ENCODE results near the gene MMP14. TPM values are rescaled to one million over a fixed set of nuclear protein-coding genes. Genes with fewer than 3 reads are reported as not detected.

The MMP14 gene
- total and polyA plus RNA-seq, 2 of the 8 experiments (the other 6 are each of a cell fraction or from before 2014, with no cell fraction given), result 58.2 to 86.8 TPM

- no peak for FAIRE-seq
- Histone ChIP-seq H3K14ac (ENCODE audit: insufficient read length) (no peak overlapping the region), H3K4me2 (ENCODE audit: insufficient read depth in 1 of 2, low read depth in 2 of 2, low read length in 2 of 2) (no peak overlapping the region), H2BK5ac (ENCODE audit: low read depth, low read length) (no peak overlapping the region), H3K23me2 (ENCODE audit: low read depth, low read length) (no peaks in the 10 kb centered on the region), H3K18ac (ENCODE audit: extremely low read depth, low read length) (no peak overlapping the region), H2BK20ac (ENCODE audit: low read length) (no peak overlapping the region), H3K79me1 (ENCODE audit: low read depth, low read length) (no peaks in the 10 kb centered on the region), H3K27ac (ENCODE audit: low read depth, low read length) (no peak overlapping the region), H4K20me1 (replicated peaks in 1 of 2; ENCODE audit: control insufficient read depth in 1 of 2, insufficient read depth in 2 of 2, low read length in 2 of 2) (peaks cover 0 to 2% of the 10 kb centered on the region in 2 experiments), H3K23ac (ENCODE audit: insufficient read length) (no peak overlapping the region), H3K27me3 (replicated peaks in 1 of 4; ENCODE audit: control insufficient read depth in 3 of 4, extremely low read depth in 1 of 4, insufficient read depth in 3 of 4, low read length in 3 of 4) (no peaks in the 10 kb centered on the region), H3K4me1 (replicated peaks in 1 of 4; ENCODE audit: control insufficient read depth in 3 of 4, insufficient read depth in 4 of 4, low read length in 3 of 4) (peaks cover 4 to 18% (median 10%) of the 10 kb centered on the region in 4 experiments; a peak in 6 of 7 replicates), H2AK5ac (ENCODE audit: low read depth, low read length) (no peak overlapping the region; the same call in 1 of the 2 replicates), H4K5ac (ENCODE audit: insufficient read length, low read depth, low read length) (no peak overlapping the region), H3K4ac (replicated peaks; ENCODE audit: insufficient read length, low read depth, low read length) (no peak overlapping the region), H3K36me3 (ENCODE audit: control insufficient read depth in 2 of 4, insufficient read depth in 4 of 4, low read length in 3 of 4) (peaks cover 7 to 44% (median 32%) of the 10 kb centered on the region in 4 experiments; a peak in 7 of 8 replicates), H4K91ac (replicated peaks; ENCODE audit: insufficient read length, low read length) (no peak overlapping the region), H3K4me3 (ENCODE audit: extremely low read depth in 1 of 4, insufficient read depth in 2 of 4, low read depth in 3 of 4, low read length in 4 of 4) (no peak overlapping the region), H2BK120ac (replicated peaks; ENCODE audit: low read depth, low read length) (no peak overlapping the region), H2BK15ac (ENCODE audit: low read length) (no peak overlapping the region), H3K56ac (replicated peaks; ENCODE audit: insufficient read length, low read depth, low read length) (no peak overlapping the region), H3K79me2 (ENCODE audit: control insufficient read depth in 1 of 2, insufficient read depth in 2 of 2, low read length in 2 of 2) (no peaks in the 10 kb centered on the region), H3K9ac (replicated peaks in 1 of 4; ENCODE audit: extremely low read depth in 1 of 4, low read depth in 3 of 4, low read length in 3 of 4) (no peak overlapping the region), H3K9me3 (ENCODE audit: insufficient read depth in 2 of 2, low read depth in 1 of 2, low read length in 1 of 2) (no peaks in the 10 kb centered on the region), H2BK12ac (ENCODE audit: low read depth, low read length) (no peak overlapping the region), H4K8ac (ENCODE audit: extremely low read depth, insufficient read depth, low read length) (no peak overlapping the region), H2AFZ (ENCODE audit: low read length) (no peak overlapping the region)
- CTCF ChIA-PET (ENCODE audit: partially characterized antibody), result interaction anchor here (0.7 to 56.0 kb wide), 6 partner anchors 14 to 275 kb away, joined by 3 to 1562 read pairs (median 6); partner anchors contain the start of genes LRP10, MMP14, MRPL52 and REM2
- no peak for DNase-seq (ENCODE audit: low read depth in 1 of 2, low spot score in 2 of 2)
- POLR2A ChIA-PET (ENCODE audit: partially characterized antibody), result interaction anchor here (1.1 to 13.9 kb wide), 4 partner anchors 11 to 52 kb away, joined by 3 to 203 read pairs (median 7); partner anchors contain the start of genes MMP14 and MRPL52
- 94% methylated on average over 9 of the region's 9 CpGs; no CpG with 5 or more reads in 1 of the 2 experiments for WGBS, 2 experiments (ENCODE audit: extremely low coverage in 1 of 2, insufficient coverage in 1 of 2, insufficient read length in 1 of 2, insufficient replicate concordance in 2 of 2, low coverage in 1 of 2, low lambda C conversion rate in 2 of 2, missing lambda C conversion rate in 1 of 2)
- TF ChIP-seq SAP30 (IDR thresholded peaks at IDR 0.05; ENCODE audit: insufficient read depth, insufficient replicate concordance, low read length) (no peak), GABPA (IDR thresholded peaks at IDR 0.05; ENCODE audit: borderline replicate concordance, insufficient read depth, low read length) (no peak), NANOG (IDR thresholded peaks at IDR 0.05; ENCODE audit: insufficient read depth, low read depth, low read length, poor library complexity, severe bottlenecking) (no peak), GTF2F1 (IDR thresholded peaks at IDR 0.05; ENCODE audit: borderline replicate concordance, low read depth, low read length) (no peak), RXRA (IDR thresholded peaks at IDR 0.05; ENCODE audit: insufficient read depth, low read depth, low read length) (no peak), CREB1 (IDR thresholded peaks at IDR 0.05) (no peak), TCF12 (IDR thresholded peaks at IDR 0.05; ENCODE audit: low read depth, low read length) (no peak), KDM1A (IDR thresholded peaks at IDR 0.05; ENCODE audit: borderline replicate concordance, low read length) (no peak), RBBP5 (IDR thresholded peaks at IDR 0.05; ENCODE audit: borderline replicate concordance, low read depth, low read length) (no peak)
- TF ChIP-seq, protein P1, sequence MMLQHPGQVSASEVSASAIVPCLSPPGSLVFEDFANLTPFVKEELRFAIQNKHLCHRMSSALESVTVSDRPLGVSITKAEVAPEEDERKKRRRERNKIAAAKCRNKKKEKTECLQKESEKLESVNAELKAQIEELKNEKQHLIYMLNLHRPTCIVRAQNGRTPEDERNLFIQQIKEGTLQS (IDR thresholded peaks at IDR 0.05; ENCODE audit: insufficient read depth, low read depth, low read length), result no peak
- TF ChIP-seq, protein P2, sequence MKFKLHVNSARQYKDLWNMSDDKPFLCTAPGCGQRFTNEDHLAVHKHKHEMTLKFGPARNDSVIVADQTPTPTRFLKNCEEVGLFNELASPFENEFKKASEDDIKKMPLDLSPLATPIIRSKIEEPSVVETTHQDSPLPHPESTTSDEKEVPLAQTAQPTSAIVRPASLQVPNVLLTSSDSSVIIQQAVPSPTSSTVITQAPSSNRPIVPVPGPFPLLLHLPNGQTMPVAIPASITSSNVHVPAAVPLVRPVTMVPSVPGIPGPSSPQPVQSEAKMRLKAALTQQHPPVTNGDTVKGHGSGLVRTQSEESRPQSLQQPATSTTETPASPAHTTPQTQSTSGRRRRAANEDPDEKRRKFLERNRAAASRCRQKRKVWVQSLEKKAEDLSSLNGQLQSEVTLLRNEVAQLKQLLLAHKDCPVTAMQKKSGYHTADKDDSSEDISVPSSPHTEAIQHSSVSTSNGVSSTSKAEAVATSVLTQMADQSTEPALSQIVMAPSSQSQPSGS (IDR thresholded peaks at IDR 0.05; ENCODE audit: low read length), result no peak
Observed at GRCh38 chr14:22845103-22845394, 8.7 kb downstream of the MMP14 start.

All from H1 (cell line).